ENCODE measurements around the gene ZNF33A. TPM values are rescaled to one million over a fixed set of nuclear protein-coding genes. Genes with fewer than 3 reads are reported as not detected.
"Not testable (repeated sequence)": the region's sequence is repeated elsewhere in the genome, so short reads cannot be mapped to it uniquely, and the experiment has no call there.

Gene ZNF33A
- total RNA-seq, 3 donors from 2014 or later: 25.4 to 73.6 (median 34.7) TPM

GRCh38 chr10:38003026-38003425, 7.4 kb upstream of the ZNF33A start:
- Histone ChIP-seq H3K27me3 (no peaks in the 10 kb centered on the region), H3K36me3 (no peaks in the 10 kb centered on the region), H3K9me3 (no peaks in the 10 kb centered on the region), H3K27ac (no peak overlapping the region), H3K4me1 (no peaks in the 10 kb centered on the region), H3K4me3 (no peak overlapping the region)
- no peak for TF ChIP-seq POLR2A (IDR thresholded peaks at IDR 0.05)
- no peak for TF ChIP-seq CTCF (IDR thresholded peaks at IDR 0.05)
- intact Hi-C loops (cut with DNase I; ENCODE audit: low total_unique reads): no loop called here
- no peak for DNase-seq (ENCODE audit: low spot score in 2 of 2)

GRCh38 chr10:38003588-38003987, 6.9 kb upstream of the ZNF33A start:
- no peaks in the 10 kb centered on the region for H3K27me3 ChIP-seq
- no peak for DNase-seq (ENCODE audit: low spot score in 2 of 2)
- H3K9me3 ChIP-seq: no peaks in the 10 kb centered on the region
- no peaks in the 10 kb centered on the region for H3K4me1 ChIP-seq
- H3K27ac ChIP-seq: no peak overlapping the region
- intact Hi-C loops (cut with DNase I; ENCODE audit: low total_unique reads): no loop called here
- no peaks in the 10 kb centered on the region for H3K36me3 ChIP-seq
- no peak for TF ChIP-seq POLR2AphosphoS5 (IDR thresholded peaks at IDR 0.05)
- no peak for TF ChIP-seq CTCF (IDR thresholded peaks at IDR 0.05)
- TF ChIP-seq POLR2A (IDR thresholded peaks at IDR 0.05): no peak
- no peak overlapping the region for H3K4me3 ChIP-seq

GRCh38 chr10:38007551-38007950, 2.9 kb upstream of the ZNF33A start:
- Histone ChIP-seq H3K9me3 (no peaks in the 10 kb centered on the region), H3K4me1 (no peaks in the 10 kb centered on the region), H3K27ac (peak overlapping the region in 1 of 2 donors; percentile 17), H3K4me3 (no peak overlapping the region), H3K36me3 (no peaks in the 10 kb centered on the region), H3K27me3 (no peaks in the 10 kb centered on the region)
- DNase-seq (ENCODE audit: low spot score in 2 of 2): no peak
- TF ChIP-seq CTCF (IDR thresholded peaks at IDR 0.05) (no peak), POLR2AphosphoS5 (IDR thresholded peaks at IDR 0.05) (no peak), POLR2A (IDR thresholded peaks at IDR 0.05) (no peak)
- intact Hi-C loops (cut with DNase I; ENCODE audit: low total_unique reads): no loop called here

- no peaks in the 10 kb centered on the region for H3K4me1 ChIP-seq
- H3K27ac ChIP-seq: peak overlapping the region in 1 of 2 donors; percentile 17
- H3K4me3 ChIP-seq: no peak overlapping the region
- intact Hi-C loops (cut with DNase I; ENCODE audit: low total_unique reads): no loop called here
- no peaks in the 10 kb centered on the region for H3K27me3 ChIP-seq
- H3K9me3 ChIP-seq: no peaks in the 10 kb centered on the region
- DNase-seq (ENCODE audit: low spot score in 2 of 2): no peak
- H3K36me3 ChIP-seq: no peaks in the 10 kb centered on the region
- TF ChIP-seq POLR2A (IDR thresholded peaks at IDR 0.05): no peak
- no peak for TF ChIP-seq CTCF (IDR thresholded peaks at IDR 0.05)
- TF ChIP-seq POLR2AphosphoS5 (IDR thresholded peaks at IDR 0.05): no peak
These were observed 2.5 kb upstream of the ZNF33A start for GRCh38 chr10:38007991-38008390.

GRCh38 chr10:38016354-38016753, 5.9 kb downstream of the ZNF33A start:
- no peak for TF ChIP-seq POLR2A (IDR thresholded peaks at IDR 0.05)
- no peak for TF ChIP-seq POLR2AphosphoS5 (IDR thresholded peaks at IDR 0.05)
- TF ChIP-seq CTCF (IDR thresholded peaks at IDR 0.05): no peak
- Histone ChIP-seq H3K36me3 (no peaks in the 10 kb centered on the region), H3K9me3 (no peaks in the 10 kb centered on the region), H3K4me1 (no peaks in the 10 kb centered on the region), H3K27me3 (no peaks in the 10 kb centered on the region), H3K4me3 (no peak overlapping the region), H3K27ac (no peak overlapping the region)
- intact Hi-C loops (cut with DNase I; ENCODE audit: low total_unique reads): no loop called here
- no peak for DNase-seq (ENCODE audit: low spot score in 2 of 2)

- H3K4me1 ChIP-seq; H3K9me3 ChIP-seq; H3K36me3 ChIP-seq; H3K27me3 ChIP-seq; DNase-seq (ENCODE audit: low spot score in 2 of 2); H3K4me3 ChIP-seq; H3K27ac ChIP-seq; intact Hi-C loops (cut with DNase I; ENCODE audit: low total_unique reads): not testable (repeated sequence)
These were observed 8.6 kb downstream of the ZNF33A start for GRCh38 chr10:38019124-38019523.
